Caco-2 (cell line): ENCODE measurements around the gene SNAPC2. TPM values are rescaled to one million over a fixed set of nuclear protein-coding genes. Genes with fewer than 3 reads are reported as not detected.
A peak's percentile ranks its signal among the peaks of the same experiment; 100 is the strongest.

Source experiments
- BruUV-seq: library from RNA; stranded (reverse); fragments of 400-500 nt; replicated peaks from 2 replicates; lab custom pipeline; 2021; lab: Mats Ljungman, UMichigan
- CTCF ChIA-PET: fragments of 300-600 bp; sonication (Branson Sonifier 250); formaldehyde crosslinking; loops from one replicate; lab custom pipeline; 2022; ENCODE audit warnings: antibody characterized with exemption; lab: Charles Lee
- POLR2A ChIA-PET: fragments of 300-600 bp; sonication (Branson Sonifier 250); formaldehyde crosslinking; loops from one replicate; lab custom pipeline; 2022; ENCODE audit warnings: antibody characterized with exemption; lab: Charles Lee
- DNase-seq, 2 experiments: peaks; one replicate each; pipeline versions ENCODE4 v3.0.0 to v3.0.0-alpha.2; 2020 to 2022
- H3K27me3 ChIP-seq: replicated peaks from 2 replicates; pipeline ENCODE4 v1.6.0; 2011; ENCODE audit warnings: low read length; ENCODE audit not compliant: control insufficient read depth, insufficient read depth
- H3K36me3 ChIP-seq: 2 replicates; pipeline ENCODE4 v1.5.1; 2011; ENCODE audit warnings: low read length; ENCODE audit not compliant: control insufficient read depth, insufficient read depth
- H3K4me1 ChIP-seq: fragments of 250-450 bp; sonication (Bioruptor Pico); 2 replicates; pipeline ENCODE4 v1.5.1; 2020; ENCODE audit warnings: mild to moderate bottlenecking
- H3K4me3 ChIP-seq: 2 replicates; pipeline ENCODE4 v1.5.1; 2011; ENCODE audit warnings: low read depth, mild to moderate bottlenecking, control low read depth, low read length
- H3K9me3 ChIP-seq: fragments of 250-450 bp; sonication (Bioruptor Pico); 2 replicates; pipeline ENCODE4 v1.5.1; 2020; ENCODE audit warnings: mild to moderate bottlenecking, moderate library complexity
- H3K27ac Mint-ChIP-seq: one replicate; pipeline ENCODE4 v1.8.0; 2022; ENCODE audit warnings: mixed read lengths; ENCODE audit not compliant: unreplicated experiment
- H3K27me3 Mint-ChIP-seq: one replicate; pipeline ENCODE4 v1.8.0; 2022; ENCODE audit warnings: mixed read lengths; ENCODE audit not compliant: insufficient read depth, unreplicated experiment
- H3K36me3 Mint-ChIP-seq: one replicate; pipeline ENCODE4 v1.8.0; 2022; ENCODE audit warnings: mild to moderate bottlenecking, mixed read lengths; ENCODE audit not compliant: insufficient read depth, unreplicated experiment
- H3K4me1 Mint-ChIP-seq: one replicate; pipeline ENCODE4 v1.8.0; 2022; ENCODE audit warnings: low read depth, mixed read lengths; ENCODE audit not compliant: unreplicated experiment
- H3K4me3 Mint-ChIP-seq: one replicate; pipeline ENCODE4 v1.8.0; 2022; ENCODE audit warnings: mild to moderate bottlenecking, moderate library complexity, mixed read lengths; ENCODE audit not compliant: unreplicated experiment
- H3K9me3 Mint-ChIP-seq: one replicate; pipeline ENCODE4 v1.8.0; 2022; ENCODE audit warnings: mixed read lengths; ENCODE audit not compliant: unreplicated experiment
- CTCF ChIP-seq, 2 experiments: fragments of 200-600 bp in 1 of 2; IDR thresholded peaks; 1 replicate in 1 of 2; 2 replicates in 1 of 2; pipeline versions ENCODE4 v1.5.1 to v1.8.0; 2011 to 2022; ENCODE audit warnings: antibody characterized with exemption in 1 of 2, control low read depth in 1 of 2, inconsistent platforms in 1 of 2, low read depth in 1 of 2, low read length in 1 of 2, mild to moderate bottlenecking in 1 of 2, moderate library complexity in 1 of 2; ENCODE audit not compliant: insufficient read depth in 1 of 2, severe bottlenecking in 1 of 2, unreplicated experiment in 1 of 2
- intact Hi-C: fragments of 100-400 bp; cut with micrococcal nuclease; formaldehyde crosslinking; loops from one replicate; pipeline ENCODE4 v1.10.0; 2022; ENCODE audit not compliant: unreplicated experiment
- total RNA-seq: library from RNA; stranded (reverse); gene quantifications from 2 replicates; pipeline ENCODE4 v1.2.3, GENCODE V29; 2022

SNAPC2 gene
- total RNA-seq, 1 experiment from 2014 or later = 10.4 TPM

GRCh38 chr19:7915250-7916102 is 4.7 kb upstream of the SNAPC2 start:
- Mint-ChIP-seq H3K27ac (peak overlapping the region; percentile 42), H3K36me3 (peaks cover 42% of the 10 kb centered on the region), H3K4me1 (peaks cover 7% of the 10 kb centered on the region), H3K4me3 (peak overlapping the region; percentile 87), H3K27me3 (no peaks in the 10 kb centered on the region), H3K9me3 (no peaks in the 10 kb centered on the region)
- no TSS peak for BruUV-seq
- Histone ChIP-seq H3K36me3 (no peaks in the 10 kb centered on the region), H3K4me1 (peaks cover 9% of the 10 kb centered on the region), H3K4me3 (peak overlapping the region; percentile 58), H3K9me3 (no peaks in the 10 kb centered on the region), H3K27me3 (no peaks in the 10 kb centered on the region)
- ChIA-PET CTCF (interaction anchor here (1.2 to 3.0 kb wide), 2 partner anchors 12 to 46 kb away, joined by 4 to 14 read pairs; partner anchors contain the start of gene MAP2K7), POLR2A (interaction anchor here (0.7 to 1.0 kb wide), 2 partner anchors 12 to 18 kb away, joined by 3 to 6 read pairs; partner anchors contain the start of gene MAP2K7)
- intact Hi-C loops = no loop called here
- TF ChIP-seq CTCF (IDR thresholded peaks at IDR 0.05; ENCODE audit: insufficient read depth in 1 of 2, low read depth in 1 of 2, low read length in 1 of 2, severe bottlenecking in 1 of 2, unreplicated experiment in 1 of 2) = no peak
- DNase-seq = no peak

- Histone ChIP-seq H3K27me3 (no peaks in the 10 kb centered on the region), H3K4me3 (peak overlapping the region; percentile 58), H3K9me3 (no peaks in the 10 kb centered on the region), H3K4me1 (peaks cover 14% of the 10 kb centered on the region), H3K36me3 (no peaks in the 10 kb centered on the region)
- DNase-seq = peak; percentile 43 to 65
- peak in 1 of 2 experiments; percentile 13 for TF ChIP-seq CTCF (IDR thresholded peaks at IDR 0.05; ENCODE audit: insufficient read depth in 1 of 2, low read depth in 1 of 2, low read length in 1 of 2, severe bottlenecking in 1 of 2, unreplicated experiment in 1 of 2)
- intact Hi-C loops = no loop called here
- POLR2A ChIA-PET = interaction anchor here (0.9 to 1.0 kb wide), 2 partner anchors 13 to 28 kb away, joined by 3 read pairs; partner anchors contain the start of gene MAP2K7
- no peaks in the 10 kb centered on the region for H3K27me3 Mint-ChIP-seq
- BruUV-seq = no TSS peak
- H3K9me3 Mint-ChIP-seq = no peaks in the 10 kb centered on the region
- CTCF ChIA-PET = interaction anchor here (1.2 to 3.0 kb wide), 4 partner anchors 13 to 47 kb away, joined by 4 to 14 read pairs (median 8); partner anchors contain the start of genes MAP2K7 and TIMM44
- peaks cover 7% of the 10 kb centered on the region for H3K4me1 Mint-ChIP-seq
- H3K4me3 Mint-ChIP-seq = peak overlapping the region; percentile 87
- peak overlapping the region; percentile 42 for H3K27ac Mint-ChIP-seq
- H3K36me3 Mint-ChIP-seq = peaks cover 43% of the 10 kb centered on the region
Measured at GRCh38 chr19:7916103-7916954, 3.8 kb upstream of the SNAPC2 start.

DNA sequence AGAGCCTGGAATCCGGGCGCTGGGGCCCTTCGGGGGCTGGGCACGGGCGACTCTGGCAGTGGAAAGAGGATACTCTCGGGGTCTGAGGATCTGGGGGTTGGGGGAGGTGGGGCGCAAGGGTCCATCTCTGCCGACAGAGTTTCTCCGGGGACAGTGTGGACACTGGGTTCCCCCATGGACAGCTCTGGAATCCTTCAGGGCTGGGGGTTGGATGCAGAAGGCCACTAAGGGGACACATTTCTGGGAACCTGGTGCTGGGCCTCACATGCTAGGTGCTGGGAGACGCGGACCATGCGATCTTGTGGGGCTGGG is 3.2 kb upstream of the SNAPC2 start:
- no peak for DNase-seq
- H3K36me3 Mint-ChIP-seq = peaks cover 37% of the 10 kb centered on the region
- peak overlapping the region; percentile 87 for H3K4me3 Mint-ChIP-seq
- H3K9me3 Mint-ChIP-seq = no peaks in the 10 kb centered on the region
- CTCF ChIA-PET = interaction anchor here (0.9 to 3.0 kb wide), 4 partner anchors 12 to 48 kb away, joined by 3 to 14 read pairs (median 8); partner anchors contain the start of gene TIMM44
- no TSS peak for BruUV-seq
- peaks cover 7% of the 10 kb centered on the region for H3K4me1 Mint-ChIP-seq
- Histone ChIP-seq H3K27me3 (no peaks in the 10 kb centered on the region), H3K9me3 (no peaks in the 10 kb centered on the region), H3K4me1 (peaks cover 16% of the 10 kb centered on the region), H3K36me3 (no peaks in the 10 kb centered on the region), H3K4me3 (peak overlapping the region; percentile 58)
- TF ChIP-seq CTCF (IDR thresholded peaks at IDR 0.05; ENCODE audit: insufficient read depth in 1 of 2, low read depth in 1 of 2, low read length in 1 of 2, severe bottlenecking in 1 of 2, unreplicated experiment in 1 of 2) = no peak
- H3K27ac Mint-ChIP-seq = no peak overlapping the region
- intact Hi-C loops = no loop called here
- no peaks in the 10 kb centered on the region for H3K27me3 Mint-ChIP-seq
- POLR2A ChIA-PET = interaction anchor here (0.9 kb wide), 1 partner anchor 27 kb away, joined by 3 read pairs; no protein-coding TSS in a partner anchor
